Measurements from ENCODE around the gene ADAMTS1. TPM values are rescaled to one million over a fixed set of nuclear protein-coding genes. Genes with fewer than 3 reads are reported as not detected.
"Not testable (repeated sequence)": the region's sequence is repeated elsewhere in the genome, so short reads cannot be mapped to it uniquely, and the experiment has no call there.

ADAMTS1 gene
- total RNA-seq, 4 donors from 2014 or later, result 21.2 to 29.2 (median 22.5) TPM

DNA sequence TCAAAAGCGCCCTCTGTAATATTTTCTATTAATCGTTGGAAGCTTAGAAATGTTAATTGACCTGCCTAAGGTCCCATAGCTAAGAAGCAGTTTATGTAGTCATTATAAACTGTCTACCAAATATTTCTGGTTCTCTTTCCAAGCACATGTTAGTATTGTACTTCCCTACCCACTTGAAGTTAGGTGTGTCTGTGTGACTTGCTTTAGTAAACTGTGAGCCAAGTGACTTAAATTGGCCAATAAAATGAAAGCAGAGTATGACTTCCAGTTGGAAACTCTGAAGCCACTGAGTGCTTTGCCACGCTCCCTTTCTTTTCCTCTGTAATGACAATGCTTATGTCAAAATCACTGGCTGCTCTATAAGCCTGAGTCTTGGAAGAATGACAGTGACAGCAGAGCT is 20.6 kb upstream of the ADAMTS1 start:
- Histone ChIP-seq H3K4me3 (no peak overlapping the region), H3K27me3 (no peaks in the 10 kb centered on the region), H3K36me3 (no peaks in the 10 kb centered on the region), H3K9me3 (no peaks in the 10 kb centered on the region), H3K4me1 (no peaks in the 10 kb centered on the region), H3K27ac (no peak overlapping the region)
- DNase-seq (ENCODE audit: low spot score in 2 of 2), result no peak
- WGBS, result 86% methylated on average over 3 of the region's 3 CpGs
- no peak for TF ChIP-seq POLR2A (IDR thresholded peaks at IDR 0.05)
- no peak for TF ChIP-seq EP300 (IDR thresholded peaks at IDR 0.05)
- no peak for TF ChIP-seq POLR2AphosphoS5 (IDR thresholded peaks at IDR 0.05)
- TF ChIP-seq, protein P1, sequence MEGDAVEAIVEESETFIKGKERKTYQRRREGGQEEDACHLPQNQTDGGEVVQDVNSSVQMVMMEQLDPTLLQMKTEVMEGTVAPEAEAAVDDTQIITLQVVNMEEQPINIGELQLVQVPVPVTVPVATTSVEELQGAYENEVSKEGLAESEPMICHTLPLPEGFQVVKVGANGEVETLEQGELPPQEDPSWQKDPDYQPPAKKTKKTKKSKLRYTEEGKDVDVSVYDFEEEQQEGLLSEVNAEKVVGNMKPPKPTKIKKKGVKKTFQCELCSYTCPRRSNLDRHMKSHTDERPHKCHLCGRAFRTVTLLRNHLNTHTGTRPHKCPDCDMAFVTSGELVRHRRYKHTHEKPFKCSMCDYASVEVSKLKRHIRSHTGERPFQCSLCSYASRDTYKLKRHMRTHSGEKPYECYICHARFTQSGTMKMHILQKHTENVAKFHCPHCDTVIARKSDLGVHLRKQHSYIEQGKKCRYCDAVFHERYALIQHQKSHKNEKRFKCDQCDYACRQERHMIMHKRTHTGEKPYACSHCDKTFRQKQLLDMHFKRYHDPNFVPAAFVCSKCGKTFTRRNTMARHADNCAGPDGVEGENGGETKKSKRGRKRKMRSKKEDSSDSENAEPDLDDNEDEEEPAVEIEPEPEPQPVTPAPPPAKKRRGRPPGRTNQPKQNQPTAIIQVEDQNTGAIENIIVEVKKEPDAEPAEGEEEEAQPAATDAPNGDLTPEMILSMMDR (IDR thresholded peaks at IDR 0.05), result no peak

DNA sequence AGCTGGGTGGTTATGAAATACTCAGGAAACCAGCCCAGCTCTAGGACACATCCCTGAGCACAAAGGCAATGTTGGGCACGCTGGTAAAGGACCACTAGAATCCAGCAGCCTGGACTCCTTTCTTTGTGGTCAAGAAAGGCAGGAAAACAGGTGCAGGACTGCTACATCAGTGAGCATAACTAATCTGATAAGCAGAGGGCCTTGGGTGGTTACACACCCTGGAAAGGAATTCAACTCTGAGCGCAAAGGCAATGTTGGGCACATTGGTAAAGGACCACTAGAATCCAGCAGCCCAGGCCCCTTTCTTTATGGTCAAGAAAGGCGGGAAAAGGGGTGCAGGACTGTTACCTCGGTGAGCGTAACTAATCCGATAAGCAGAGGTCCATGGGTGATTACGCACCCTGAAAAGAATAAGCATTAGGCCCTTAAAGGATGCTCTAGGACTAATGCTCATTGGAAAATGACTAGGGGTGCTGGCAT is 11.7 kb upstream of the ADAMTS1 start:
- not testable (repeated sequence) for H3K4me3 ChIP-seq; H3K36me3 ChIP-seq; DNase-seq (ENCODE audit: low spot score in 2 of 2); H3K27ac ChIP-seq; H3K9me3 ChIP-seq; H3K4me1 ChIP-seq; H3K27me3 ChIP-seq
- 93% methylated on average over 7 of the region's 7 CpGs for WGBS

DNA sequence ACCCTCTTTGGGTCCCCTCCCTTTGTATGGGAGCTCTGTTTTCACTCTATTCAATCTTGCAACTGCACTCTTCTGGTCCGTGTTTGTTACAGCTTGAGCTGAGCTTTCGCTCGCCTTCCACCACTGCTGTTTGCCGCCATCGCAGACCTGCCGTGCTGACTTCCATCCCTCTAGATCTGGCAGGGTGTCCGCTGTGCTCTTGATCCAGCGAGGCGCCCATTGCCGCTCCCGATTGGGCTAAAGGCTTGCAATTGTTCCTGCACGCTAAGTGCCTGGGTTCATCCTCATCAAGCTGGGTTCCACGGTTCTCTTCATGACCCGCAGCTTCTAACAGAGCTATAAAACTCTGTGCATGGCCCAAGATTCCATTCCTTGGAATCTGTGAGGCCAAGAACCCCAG is 9.5 kb upstream of the ADAMTS1 start:
- not testable (repeated sequence) for H3K36me3 ChIP-seq; H3K4me3 ChIP-seq; DNase-seq (ENCODE audit: low spot score in 2 of 2); H3K27me3 ChIP-seq; H3K27ac ChIP-seq; H3K4me1 ChIP-seq; H3K9me3 ChIP-seq
- WGBS, result 95% methylated on average over 14 of the region's 14 CpGs

DNA sequence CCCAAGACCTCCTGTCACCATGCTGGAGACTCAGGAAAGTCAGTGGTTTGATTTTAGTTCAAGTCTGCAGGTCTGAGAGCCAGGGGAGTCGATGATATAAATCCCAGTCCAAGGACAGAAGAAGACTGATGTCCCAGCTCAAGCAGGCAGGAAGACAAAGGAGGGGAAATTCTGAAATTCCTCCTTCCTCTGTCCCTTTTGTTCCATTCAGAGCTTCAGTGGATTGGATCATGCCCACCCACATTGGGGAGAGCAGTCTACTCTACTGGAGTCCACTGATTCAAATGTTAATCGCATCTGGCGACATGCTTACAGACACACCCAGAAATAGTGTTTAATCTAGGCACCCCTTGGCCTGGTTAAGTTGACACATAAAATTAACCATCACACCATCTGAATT is 7.2 kb upstream of the ADAMTS1 start:
- H3K27me3 ChIP-seq, result no peaks in the 10 kb centered on the region
- no peak overlapping the region for H3K27ac ChIP-seq
- WGBS, result 90% methylated on average over 3 of the region's 3 CpGs
- DNase-seq (ENCODE audit: low spot score in 2 of 2), result no peak
- TF ChIP-seq EP300 (IDR thresholded peaks at IDR 0.05), result no peak
- TF ChIP-seq POLR2AphosphoS5 (IDR thresholded peaks at IDR 0.05), result no peak
- TF ChIP-seq, protein P1 (IDR thresholded peaks at IDR 0.05), result no peak
- no peak for TF ChIP-seq POLR2A (IDR thresholded peaks at IDR 0.05)
- no peaks in the 10 kb centered on the region for H3K9me3 ChIP-seq
- no peaks in the 10 kb centered on the region for H3K36me3 ChIP-seq
- H3K4me3 ChIP-seq, result no peak overlapping the region
- peaks cover 7% of the 10 kb centered on the region for H3K4me1 ChIP-seq

DNA sequence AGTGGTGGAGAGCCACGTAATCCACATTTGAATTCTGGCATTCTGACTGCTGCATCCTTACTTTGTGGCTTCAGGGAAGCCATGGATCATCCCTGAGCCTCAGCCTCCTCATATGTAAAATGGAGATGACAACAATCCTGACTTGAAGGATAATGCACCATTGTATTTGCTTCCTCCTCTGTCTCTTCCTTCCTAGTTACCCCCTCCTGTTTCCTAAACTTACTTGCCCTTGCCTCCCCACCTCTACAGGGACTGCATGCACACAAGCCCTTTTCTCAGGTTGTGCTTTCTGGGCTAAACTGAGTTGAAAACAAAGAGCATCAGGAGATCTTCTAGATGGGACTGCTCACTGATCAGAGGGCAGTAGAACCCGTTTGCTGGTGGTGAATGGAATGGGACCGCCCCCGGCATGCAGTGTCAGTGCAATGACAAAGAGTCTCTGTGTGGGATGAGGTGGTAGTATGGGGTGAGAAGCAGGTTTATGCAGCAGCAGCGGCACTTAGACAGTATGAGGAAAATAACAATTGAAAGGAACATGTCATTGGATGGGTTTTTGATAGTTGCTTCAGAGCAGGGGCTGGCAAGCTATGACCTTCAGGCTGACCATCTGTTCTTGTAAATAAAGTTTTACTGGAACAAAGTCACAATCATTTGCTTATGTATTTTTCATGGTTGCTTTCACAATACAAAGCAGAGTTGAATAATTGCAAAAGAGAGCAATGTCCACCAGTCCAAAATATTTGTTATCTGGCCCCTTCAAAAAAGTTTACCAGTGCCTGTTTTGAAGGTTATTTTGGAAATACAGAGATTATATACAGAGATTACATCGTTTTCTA is 6.1 kb upstream of the ADAMTS1 start:
- Histone ChIP-seq H3K9me3 (no peaks in the 10 kb centered on the region), H3K27ac (no peak overlapping the region), H3K36me3 (no peaks in the 10 kb centered on the region), H3K27me3 (no peaks in the 10 kb centered on the region), H3K4me3 (no peak overlapping the region), H3K4me1 (peaks cover 7% of the 10 kb centered on the region)
- WGBS, result 76% methylated on average over 6 of the region's 6 CpGs
- TF ChIP-seq, protein P1 (IDR thresholded peaks at IDR 0.05), result no peak
- TF ChIP-seq POLR2AphosphoS5 (IDR thresholded peaks at IDR 0.05), result no peak
- TF ChIP-seq EP300 (IDR thresholded peaks at IDR 0.05), result no peak
- no peak for TF ChIP-seq POLR2A (IDR thresholded peaks at IDR 0.05)
- DNase-seq (ENCODE audit: low spot score in 2 of 2), result no peak

DNA sequence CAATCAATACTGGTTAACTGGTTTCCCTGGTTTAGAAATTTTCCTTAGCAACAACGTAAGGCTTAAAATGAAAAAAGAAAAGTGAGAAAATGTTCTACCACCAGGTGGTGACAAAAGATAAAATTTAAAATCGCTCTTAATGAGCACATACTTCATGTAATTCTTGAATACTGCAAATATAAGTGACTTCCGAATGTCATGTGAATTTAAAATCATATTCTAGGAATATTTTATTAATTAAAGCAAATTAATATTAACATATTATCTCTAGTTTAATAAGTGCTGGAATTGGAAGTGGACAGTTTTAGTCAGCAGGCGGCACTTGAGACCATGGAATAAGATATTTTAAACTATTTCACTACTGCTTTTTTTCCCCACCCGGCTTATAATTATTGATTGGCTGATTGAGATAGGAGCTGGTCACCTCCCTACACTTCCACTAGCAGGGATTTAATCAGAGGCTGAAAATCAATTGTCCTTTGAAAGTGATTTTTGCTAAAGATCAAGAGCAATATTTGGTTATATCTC is 5.0 kb upstream of the ADAMTS1 start:
- Histone ChIP-seq H3K27ac (no peak overlapping the region), H3K36me3 (no peaks in the 10 kb centered on the region), H3K27me3 (no peaks in the 10 kb centered on the region), H3K4me3 (no peak overlapping the region), H3K4me1 (peaks cover 14% of the 10 kb centered on the region), H3K9me3 (no peaks in the 10 kb centered on the region)
- TF ChIP-seq POLR2A (IDR thresholded peaks at IDR 0.05) (no peak), POLR2AphosphoS5 (IDR thresholded peaks at IDR 0.05) (no peak)
- TF ChIP-seq, protein P1 (IDR thresholded peaks at IDR 0.05), result peak; percentile 27 to 54
- DNase-seq (ENCODE audit: low spot score in 2 of 2), result no peak
- WGBS, result 14% methylated on average over 5 of the region's 5 CpGs

Measured in suprapubic skin (tissue), 4 donors.